H1 (cell line): ENCODE data around the gene PASD1. TPM values are rescaled to one million over a fixed set of nuclear protein-coding genes. Genes with fewer than 3 reads are reported as not detected.

Source experiments
- polyA plus RNA-seq, 7 experiments: library from polyadenylated mRNA; depleted of rRNA in 3 of 7; stranded (reverse) in 5 of 7; unstranded in 2 of 7; fragments of >200 nt in 5 of 7; fragments of 200-250 nt in 2 of 7; gene quantifications; 1 replicate in 5 of 7; 2 replicates in 1 of 7; 4 replicates in 1 of 7; pipeline versions ENCODE4 v1.2.1 to v1.2.3, GENCODE V29; 2011 to 2013; ENCODE audit warnings: missing spikeins in 2 of 7, mixed read lengths in 2 of 7
- total RNA-seq: library from RNA; stranded (reverse); fragmentation: NEBNext Ultra II Directional; extraction: Animal tissue kit (Norgen Biotek cat#: 25700); gene quantifications from 2 replicates; pipeline ENCODE4 v1.2.1, GENCODE V29; 2021
- TF ChIP-seq, protein P1 (sequence below): IDR thresholded peaks from 2 replicates; pipeline ENCODE4 v1.6.1; 2012; ENCODE audit warnings: low read length, inconsistent platforms

Gene PASD1
- total and polyA plus RNA-seq, 2 of the 8 experiments (the other 6 are each of a cell fraction or from before 2014, with no cell fraction given): 0.03 to 0.09 TPM

DNA sequence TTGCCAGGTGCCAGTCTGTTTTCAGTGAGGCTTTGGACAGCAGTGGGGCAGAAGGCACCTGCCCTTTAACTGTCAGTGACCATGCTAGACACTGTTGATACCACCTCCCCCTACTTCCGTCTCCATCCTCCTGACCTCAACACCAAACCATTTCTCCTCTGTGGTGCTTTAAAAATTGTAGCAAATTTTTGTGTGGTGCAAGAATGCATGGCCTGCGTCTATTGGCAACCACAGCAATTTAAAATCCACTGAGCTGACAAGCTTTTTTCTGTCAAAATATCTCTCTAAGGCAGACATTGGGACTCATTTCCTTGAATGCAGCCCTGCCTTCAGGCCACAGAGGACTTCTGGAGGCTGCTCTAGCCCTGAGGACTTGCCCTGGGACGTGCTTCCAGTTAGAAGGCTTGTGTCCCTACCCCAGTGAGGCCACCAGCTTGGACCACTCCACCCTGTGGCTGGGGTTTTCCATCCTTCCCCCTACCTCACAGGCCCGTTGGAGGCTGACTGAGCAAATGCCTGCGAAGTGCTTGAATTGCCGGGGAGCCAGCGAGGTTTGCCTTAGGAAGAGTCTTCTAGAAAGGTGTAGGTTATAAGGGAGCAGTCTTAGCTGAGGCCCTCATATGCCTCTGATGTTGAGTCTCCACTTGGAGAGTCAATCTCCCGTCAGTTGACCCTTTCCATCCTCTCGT is 138.7 kb downstream of the PASD1 start (continued):
- TF ChIP-seq, protein P1, sequence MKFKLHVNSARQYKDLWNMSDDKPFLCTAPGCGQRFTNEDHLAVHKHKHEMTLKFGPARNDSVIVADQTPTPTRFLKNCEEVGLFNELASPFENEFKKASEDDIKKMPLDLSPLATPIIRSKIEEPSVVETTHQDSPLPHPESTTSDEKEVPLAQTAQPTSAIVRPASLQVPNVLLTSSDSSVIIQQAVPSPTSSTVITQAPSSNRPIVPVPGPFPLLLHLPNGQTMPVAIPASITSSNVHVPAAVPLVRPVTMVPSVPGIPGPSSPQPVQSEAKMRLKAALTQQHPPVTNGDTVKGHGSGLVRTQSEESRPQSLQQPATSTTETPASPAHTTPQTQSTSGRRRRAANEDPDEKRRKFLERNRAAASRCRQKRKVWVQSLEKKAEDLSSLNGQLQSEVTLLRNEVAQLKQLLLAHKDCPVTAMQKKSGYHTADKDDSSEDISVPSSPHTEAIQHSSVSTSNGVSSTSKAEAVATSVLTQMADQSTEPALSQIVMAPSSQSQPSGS: no peak
